GM21381 (cell line): ENCODE data around the gene BEAN1.

Experiments
- ATAC-seq: cut with Tn5 transposase; IDR thresholded peaks from one replicate; pipeline ENCODE4 v1.9.1; 2021; ENCODE audit warnings: mild to moderate bottlenecking, moderate library complexity; ENCODE audit not compliant: unreplicated experiment

BEAN1 gene

DNA sequence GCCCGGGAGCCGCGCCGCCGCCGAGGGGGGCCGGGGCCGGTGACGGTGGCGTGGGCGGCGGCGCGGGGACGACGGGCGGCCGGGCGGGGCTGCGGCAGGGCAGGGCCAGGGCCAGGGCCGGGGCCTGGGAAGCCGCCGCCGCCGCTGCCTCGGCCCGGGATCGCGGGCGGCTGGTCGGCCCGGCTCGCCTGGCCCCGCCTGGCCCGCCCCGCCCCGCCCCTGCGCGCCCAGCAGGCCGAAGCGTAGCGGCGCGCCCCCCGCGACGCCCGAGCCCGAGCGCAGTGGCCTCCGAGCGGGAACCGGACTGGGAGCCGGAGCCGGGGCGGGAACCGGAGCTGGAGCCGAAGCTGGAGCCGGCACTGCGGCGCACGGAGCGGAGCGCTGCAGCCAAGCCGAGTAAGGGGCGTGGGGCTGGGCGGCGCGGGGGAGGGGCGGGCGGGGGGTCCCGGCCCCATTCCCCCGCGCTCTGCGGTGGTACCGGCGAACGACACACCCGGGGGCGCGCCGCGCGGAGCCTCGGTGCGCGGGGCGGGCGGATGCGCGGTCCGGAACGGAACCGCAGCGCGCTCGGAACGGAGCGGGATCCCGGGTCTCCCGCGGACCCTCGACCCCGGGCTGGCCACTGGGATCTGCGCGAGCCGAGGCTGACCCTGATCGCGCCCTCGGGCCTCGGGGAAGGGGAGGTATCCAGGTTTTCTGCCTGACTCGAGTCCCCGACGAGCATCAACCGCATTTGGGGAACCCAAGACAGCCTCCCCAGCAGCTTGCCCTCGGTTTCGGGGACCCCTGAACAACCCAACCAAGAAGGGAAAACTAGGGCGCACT lies at the start of gene BEAN1:
TSS of gene BEAN1 (plus strand) at position 260 of the 825 bp plus-strand sequence. CDS start 10,382 bp downstream, outside the sequence.
- no peak for ATAC-seq

DNA sequence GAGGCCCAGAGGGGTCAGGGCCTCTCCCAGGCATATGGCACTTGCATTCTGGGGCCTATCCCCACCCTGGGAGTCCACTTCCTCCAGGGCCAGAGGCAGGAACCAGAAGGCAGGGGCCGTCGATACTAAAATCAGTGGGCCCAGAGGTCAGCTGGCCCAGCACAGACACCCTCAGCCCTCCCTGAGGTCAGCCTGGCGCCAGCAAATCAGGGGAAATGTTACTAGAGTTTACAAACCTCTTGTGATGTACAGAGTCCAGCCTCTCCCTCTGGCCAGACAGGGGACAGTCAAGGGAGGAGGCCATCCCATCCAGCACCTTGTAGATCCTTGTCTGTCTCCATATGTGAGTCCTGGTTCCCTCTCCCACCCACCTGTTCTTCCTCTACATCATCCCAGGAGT lies 49.8 kb upstream of the BEAN1 start:
- ATAC-seq: no peak

- no peak for ATAC-seq
Measured at GRCh38 chr16:66378741-66379570, 48.1 kb upstream of the BEAN1 start.

GRCh38 chr16:66379571-66379941 lies 47.5 kb upstream of the BEAN1 start:
- no peak for ATAC-seq

GRCh38 chr16:66380421-66380820 lies 46.7 kb upstream of the BEAN1 start:
- no peak for ATAC-seq

DNA sequence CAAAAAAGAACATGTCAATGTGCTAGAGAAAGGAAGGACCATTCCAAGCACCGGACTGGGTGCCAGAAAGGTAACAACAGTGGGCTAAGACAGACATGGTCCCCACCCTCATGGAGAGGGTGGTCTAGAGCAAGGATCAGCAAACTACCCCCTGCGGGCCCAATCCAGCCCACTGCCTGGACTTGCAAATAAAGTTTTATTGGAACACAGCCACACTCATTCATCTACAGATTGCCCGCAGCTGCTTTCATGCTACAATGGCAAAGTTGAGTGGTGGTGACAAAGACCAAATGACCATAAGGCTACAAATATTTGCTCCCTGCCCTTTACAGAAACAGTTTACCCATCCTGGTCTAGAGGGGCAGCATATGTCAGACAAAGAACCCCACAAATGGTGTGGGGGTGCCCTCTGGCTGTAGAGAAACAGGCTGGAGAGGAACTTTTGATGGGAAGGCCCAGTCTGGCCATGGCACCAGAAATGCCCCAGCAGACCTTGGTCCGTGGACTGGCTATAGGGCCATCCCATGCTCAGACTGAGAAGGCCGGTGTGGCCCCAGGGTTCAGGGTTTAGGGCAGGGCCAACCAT lies 45.4 kb upstream of the BEAN1 start:
- ATAC-seq: no peak

DNA sequence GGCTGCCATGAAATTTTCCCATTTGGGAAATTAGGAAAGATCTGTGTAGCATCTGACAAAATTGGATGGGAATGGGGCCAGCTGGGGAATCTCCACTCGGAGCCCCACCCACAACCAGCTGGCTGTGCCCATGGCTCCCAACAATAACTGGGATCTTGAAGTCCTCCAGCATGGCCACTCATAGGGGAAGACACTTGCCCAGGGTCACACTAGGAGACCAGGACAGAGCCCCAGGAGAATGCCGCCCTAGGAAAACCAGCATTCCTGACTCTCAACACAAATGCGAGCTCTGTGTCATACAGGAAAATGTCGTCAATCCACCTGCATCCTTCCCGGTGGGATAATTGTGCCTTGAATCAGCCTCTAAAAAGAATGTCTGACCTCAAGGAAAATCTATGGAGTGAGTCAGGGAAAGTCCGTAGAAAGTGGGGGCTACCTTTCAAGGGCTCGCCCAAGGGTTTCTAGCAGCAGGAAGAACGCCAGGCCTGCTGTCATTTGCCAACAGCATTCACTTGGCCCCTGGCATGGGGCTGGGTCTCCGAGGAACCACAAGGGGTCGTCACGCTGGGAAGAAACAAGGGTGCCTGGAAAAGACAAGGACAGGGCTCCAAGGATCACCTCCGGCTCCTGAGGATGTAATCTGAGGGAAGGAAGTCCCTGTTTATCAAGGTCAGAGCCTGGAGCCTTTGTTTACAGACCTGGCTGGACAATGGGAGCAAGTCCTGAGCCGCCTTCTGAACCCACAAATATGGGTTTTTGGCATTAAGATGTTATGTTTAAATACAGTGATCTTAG lies 44.7 kb upstream of the BEAN1 start:
- no peak for ATAC-seq

DNA sequence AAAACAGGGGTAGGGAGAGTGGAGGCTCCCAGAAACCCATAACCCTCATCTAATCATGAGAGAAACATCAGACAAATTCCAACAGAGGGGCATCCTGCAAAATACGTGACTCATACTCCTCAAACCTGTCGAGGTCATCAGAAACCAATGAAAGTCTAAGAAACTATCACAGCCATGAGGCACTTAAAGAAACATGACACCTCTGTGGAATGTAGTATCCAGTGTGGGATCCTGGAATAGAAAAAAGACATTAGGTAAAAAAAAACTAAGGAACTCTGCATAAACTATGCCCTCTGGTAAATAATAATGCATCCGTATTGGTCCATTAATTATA lies 44.2 kb upstream of the BEAN1 start:
- no peak for ATAC-seq

GRCh38 chr16:66383551-66383950 lies 43.5 kb upstream of the BEAN1 start:
- no peak for ATAC-seq

- no peak for ATAC-seq
Measured at GRCh38 chr16:66385415-66385814, 41.7 kb upstream of the BEAN1 start.

DNA sequence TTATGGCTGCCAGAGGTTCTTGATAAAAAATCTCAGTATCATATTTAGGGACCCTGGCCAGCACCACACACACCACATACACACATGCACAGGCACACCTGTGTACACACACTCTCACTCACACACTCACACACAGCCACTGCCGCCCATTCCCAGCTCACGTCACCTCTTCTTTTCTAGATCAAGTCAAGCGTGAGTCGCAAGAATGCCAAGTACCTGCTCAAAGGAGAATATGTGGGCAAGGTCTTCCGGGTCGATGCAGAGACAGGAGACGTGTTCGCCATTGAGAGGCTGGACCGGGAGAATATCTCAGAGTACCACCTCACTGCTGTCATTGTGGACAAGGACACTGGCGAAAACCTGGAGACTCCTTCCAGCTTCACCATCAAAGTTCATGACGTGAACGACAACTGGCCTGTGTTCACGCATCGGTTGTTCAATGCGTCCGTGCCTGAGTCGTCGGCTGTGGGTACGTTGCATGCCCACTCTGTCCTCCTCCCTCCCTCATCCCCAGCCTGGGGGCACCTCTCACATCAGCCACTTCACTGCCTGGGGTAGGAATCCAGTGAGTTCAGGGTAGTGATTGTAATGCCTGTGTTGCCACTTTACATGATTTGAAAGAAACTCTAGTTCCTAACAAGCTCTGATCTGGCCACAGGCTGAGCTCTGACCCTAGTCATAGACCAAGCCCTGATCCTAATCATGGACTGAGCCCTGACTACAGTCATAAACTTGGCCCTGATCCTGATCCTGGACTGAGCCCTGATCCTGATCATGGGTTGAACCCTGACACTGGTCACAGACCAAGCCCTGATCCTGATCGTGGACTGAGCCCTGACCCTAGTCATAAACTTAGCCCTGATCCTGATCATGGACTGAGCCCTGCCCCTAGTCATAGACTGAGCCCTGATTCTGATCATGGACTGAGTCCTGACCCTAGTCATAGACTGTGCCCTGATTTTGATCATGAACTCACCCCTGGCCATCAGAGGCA lies 40.2 kb upstream of the BEAN1 start:
- no peak for ATAC-seq

DNA sequence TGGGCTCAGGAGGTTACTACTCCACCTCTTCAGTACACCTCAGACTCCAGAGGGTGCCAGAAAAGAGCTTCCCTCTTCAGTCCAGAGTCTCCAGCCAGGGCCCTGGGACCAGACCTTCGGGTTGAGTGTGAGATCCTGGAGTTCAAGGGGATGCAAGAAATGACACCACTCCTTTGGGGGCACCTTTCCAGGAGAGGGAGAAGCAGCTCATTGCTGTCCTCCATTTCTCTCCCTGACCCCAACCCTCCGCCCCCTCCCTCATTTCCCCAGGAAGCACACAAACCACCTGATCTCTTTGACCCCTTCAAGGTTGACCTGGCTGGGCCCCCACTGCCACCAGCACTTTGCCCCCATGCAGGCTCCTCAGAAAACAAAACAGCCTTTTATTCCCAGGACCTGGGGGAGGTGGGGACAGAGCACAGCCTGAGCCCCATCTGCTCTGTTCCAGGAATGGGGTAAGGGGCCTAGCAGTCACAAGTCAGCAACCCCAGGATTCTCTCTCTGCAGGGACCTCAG lies 39.2 kb upstream of the BEAN1 start:
- ATAC-seq: no peak

- no peak for ATAC-seq
Measured at GRCh38 chr16:66388350-66389139, 38.5 kb upstream of the BEAN1 start.

DNA sequence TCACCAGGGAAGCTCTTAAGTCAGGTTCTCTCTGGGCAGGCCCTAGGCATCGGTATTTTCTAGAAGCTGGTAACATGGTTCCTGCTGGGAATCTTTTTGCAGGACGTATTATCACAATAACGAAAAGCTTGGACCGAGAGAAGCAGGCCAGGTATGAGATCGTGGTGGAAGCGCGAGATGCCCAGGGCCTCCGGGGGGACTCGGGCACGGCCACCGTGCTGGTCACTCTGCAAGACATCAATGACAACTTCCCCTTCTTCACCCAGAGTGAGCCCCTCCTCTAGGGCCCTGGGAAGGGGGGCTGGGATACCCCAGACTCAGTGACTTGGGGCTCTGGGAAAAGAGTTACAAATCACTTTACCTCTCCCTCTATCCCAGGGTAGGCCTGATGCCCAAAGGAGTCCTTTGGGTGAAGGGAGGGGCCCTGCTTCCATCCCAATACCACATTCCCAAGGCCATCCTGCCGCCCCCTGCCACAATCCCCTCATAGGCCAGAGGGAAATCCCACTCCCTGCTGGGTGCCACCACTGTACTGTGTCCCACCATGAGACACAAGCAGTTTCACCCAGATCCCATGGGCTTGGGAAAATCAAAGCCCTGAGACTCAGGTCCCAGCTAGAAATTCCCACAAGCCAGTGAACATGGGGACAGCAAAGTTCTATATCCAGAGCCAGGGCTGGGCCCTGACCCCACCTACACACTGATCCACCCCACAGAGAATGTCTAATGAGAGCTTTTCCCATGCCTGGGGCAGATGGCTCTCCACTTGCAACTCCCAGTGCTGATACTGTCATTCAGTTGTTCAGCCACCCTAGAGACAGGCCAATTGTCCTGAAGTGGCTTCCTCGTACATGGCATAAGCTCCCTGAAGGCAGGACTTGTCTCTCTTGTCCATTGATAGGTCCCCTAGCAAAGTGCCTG lies 37.6 kb upstream of the BEAN1 start:
- no peak for ATAC-seq

DNA sequence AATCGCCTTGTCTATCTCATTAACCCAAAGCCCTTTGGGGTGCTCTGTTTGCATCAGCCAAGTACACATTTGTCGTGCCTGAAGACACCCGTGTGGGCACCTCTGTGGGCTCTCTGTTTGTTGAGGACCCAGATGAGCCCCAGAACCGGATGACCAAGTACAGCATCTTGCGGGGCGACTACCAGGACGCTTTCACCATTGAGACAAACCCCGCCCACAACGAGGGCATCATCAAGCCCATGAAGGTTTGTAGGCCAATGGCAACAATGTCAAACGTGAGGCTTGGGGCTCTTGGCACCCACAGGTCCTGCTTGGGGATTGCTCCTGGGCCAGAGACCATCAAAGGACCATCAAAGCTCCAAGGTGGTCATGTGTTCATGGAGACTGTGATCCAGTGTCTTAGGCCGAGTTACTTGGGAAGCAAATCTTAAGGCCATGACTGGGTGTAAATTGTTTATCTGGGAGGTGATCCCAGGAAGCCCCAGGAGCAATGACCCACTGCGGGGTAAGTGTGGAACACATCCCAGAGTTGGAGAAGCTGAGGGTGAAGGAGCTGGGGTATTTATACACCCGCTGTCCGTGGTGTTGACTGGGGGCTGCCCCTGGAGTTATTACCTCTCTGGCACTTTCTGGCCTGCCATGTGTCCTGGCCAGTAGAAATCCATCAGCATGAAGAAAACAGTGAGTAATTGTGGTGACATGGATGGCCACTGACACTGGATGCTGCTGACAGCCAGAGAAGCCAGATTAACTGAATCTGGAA lies 36.6 kb upstream of the BEAN1 start:
- no peak for ATAC-seq

- no peak for ATAC-seq
Measured at GRCh38 chr16:66391726-66392670, 35.1 kb upstream of the BEAN1 start.
